ENCODE measurements around the gene PCSK5.

DNA sequence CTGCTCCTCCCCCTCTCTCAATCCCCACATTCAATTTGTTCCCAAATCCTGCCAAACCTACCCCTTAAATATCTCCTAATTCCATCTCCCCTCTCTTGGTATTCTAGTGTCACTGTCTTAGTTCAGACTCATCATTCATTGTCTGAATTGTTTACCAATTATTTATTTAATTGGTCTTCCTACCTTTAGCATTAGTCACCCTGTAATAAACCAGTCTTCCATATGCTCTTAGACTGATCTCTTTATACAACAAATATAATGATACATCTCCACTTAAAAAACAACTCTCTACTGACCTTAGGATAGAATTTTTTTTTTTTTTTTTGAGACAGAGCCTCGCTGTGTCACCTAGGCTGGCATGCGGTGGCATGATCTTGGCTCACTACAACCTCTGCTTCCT lies 452.4 kb downstream of the PCSK5 start:
- TF ChIP-seq, protein P1, sequence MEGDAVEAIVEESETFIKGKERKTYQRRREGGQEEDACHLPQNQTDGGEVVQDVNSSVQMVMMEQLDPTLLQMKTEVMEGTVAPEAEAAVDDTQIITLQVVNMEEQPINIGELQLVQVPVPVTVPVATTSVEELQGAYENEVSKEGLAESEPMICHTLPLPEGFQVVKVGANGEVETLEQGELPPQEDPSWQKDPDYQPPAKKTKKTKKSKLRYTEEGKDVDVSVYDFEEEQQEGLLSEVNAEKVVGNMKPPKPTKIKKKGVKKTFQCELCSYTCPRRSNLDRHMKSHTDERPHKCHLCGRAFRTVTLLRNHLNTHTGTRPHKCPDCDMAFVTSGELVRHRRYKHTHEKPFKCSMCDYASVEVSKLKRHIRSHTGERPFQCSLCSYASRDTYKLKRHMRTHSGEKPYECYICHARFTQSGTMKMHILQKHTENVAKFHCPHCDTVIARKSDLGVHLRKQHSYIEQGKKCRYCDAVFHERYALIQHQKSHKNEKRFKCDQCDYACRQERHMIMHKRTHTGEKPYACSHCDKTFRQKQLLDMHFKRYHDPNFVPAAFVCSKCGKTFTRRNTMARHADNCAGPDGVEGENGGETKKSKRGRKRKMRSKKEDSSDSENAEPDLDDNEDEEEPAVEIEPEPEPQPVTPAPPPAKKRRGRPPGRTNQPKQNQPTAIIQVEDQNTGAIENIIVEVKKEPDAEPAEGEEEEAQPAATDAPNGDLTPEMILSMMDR (optimal IDR thresholded peaks at IDR 0.05 in 1 of 3, IDR thresholded peaks at IDR 0.05 in 1 of 3, conservative IDR thresholded peaks at IDR 0.05 in 1 of 3; ENCODE audit: extremely low read depth in 1 of 3, insufficient read depth in 2 of 3, low read length in 3 of 3), result no peak
- TF ChIP-seq EZH2 (IDR thresholded peaks at IDR 0.05; ENCODE audit: low read length), result no peak
